AG09309 (cell line): ENCODE results near the gene MAP1B.

Experiments
- DNase-seq: peaks from one replicate; pipeline ENCODE4 v3.0.0-alpha.2; 2010; ENCODE audit warnings: low read depth
- H3K4me3 ChIP-seq: 2 replicates; pipeline ENCODE4 v1.5.1; 2011; ENCODE audit warnings: mild to moderate bottlenecking, low read depth, low read length, moderate library complexity; ENCODE audit not compliant: control insufficient read depth
- TF ChIP-seq, protein P1 (sequence below): IDR thresholded peaks from 2 replicates; pipeline ENCODE4 v1.5.1; 2011; ENCODE audit warnings: mild to moderate bottlenecking, low read depth, low read length, inconsistent platforms; ENCODE audit not compliant: insufficient read depth, control insufficient read depth; ENCODE audit errors: missing control alignments

The MAP1B gene

DNA sequence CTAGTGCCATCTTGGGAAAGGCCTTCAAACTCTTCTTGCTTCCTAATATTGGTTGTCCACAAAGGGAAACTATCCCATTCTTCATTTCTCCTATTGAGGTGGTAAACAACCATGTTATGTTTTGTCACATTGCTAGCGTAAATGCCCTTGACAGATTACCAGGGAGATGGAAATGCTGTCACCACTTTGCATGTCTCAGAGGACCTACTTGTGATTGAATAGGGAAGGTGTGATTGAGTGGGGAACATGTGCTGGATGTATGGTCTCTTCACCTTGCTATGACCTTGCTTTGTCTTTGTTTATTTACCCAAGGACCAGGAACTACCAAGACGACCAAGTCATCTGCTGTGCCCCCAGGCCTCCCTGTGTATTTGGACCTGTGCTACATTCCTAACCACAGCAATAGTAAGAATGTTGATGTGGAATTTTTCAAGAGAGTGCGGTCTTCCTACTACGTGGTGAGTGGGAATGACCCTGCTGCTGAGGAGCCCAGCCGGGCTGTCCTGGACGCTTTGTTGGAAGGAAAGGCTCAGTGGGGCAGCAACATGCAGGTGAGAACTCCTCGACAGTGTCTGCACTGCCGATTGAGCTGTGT is 96.1 kb downstream of the MAP1B start:
- no peak overlapping the region for H3K4me3 ChIP-seq
- TF ChIP-seq, protein P1, sequence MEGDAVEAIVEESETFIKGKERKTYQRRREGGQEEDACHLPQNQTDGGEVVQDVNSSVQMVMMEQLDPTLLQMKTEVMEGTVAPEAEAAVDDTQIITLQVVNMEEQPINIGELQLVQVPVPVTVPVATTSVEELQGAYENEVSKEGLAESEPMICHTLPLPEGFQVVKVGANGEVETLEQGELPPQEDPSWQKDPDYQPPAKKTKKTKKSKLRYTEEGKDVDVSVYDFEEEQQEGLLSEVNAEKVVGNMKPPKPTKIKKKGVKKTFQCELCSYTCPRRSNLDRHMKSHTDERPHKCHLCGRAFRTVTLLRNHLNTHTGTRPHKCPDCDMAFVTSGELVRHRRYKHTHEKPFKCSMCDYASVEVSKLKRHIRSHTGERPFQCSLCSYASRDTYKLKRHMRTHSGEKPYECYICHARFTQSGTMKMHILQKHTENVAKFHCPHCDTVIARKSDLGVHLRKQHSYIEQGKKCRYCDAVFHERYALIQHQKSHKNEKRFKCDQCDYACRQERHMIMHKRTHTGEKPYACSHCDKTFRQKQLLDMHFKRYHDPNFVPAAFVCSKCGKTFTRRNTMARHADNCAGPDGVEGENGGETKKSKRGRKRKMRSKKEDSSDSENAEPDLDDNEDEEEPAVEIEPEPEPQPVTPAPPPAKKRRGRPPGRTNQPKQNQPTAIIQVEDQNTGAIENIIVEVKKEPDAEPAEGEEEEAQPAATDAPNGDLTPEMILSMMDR: no peak
- DNase-seq: no peak

DNA sequence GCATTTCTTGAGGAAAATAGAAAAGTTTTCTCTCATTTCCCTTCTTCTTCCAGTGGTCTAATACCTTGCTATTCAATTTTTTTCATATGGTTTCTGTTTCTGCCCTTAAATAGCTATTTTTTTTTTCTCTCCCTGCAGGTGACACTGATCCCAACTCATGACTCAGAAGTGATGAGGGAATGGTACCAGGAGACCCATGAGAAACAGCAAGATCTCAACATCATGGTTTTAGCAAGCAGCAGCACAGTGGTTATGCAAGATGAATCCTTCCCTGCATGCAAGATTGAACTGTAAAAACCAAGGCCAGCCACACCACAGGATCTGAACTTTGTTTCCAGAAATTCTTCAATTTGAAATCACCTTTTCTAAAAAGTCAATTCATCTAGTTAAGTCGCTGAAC is 97.7 kb downstream of the MAP1B start:
- no peak for DNase-seq
- TF ChIP-seq, protein P1: no peak
- no peak overlapping the region for H3K4me3 ChIP-seq

DNA sequence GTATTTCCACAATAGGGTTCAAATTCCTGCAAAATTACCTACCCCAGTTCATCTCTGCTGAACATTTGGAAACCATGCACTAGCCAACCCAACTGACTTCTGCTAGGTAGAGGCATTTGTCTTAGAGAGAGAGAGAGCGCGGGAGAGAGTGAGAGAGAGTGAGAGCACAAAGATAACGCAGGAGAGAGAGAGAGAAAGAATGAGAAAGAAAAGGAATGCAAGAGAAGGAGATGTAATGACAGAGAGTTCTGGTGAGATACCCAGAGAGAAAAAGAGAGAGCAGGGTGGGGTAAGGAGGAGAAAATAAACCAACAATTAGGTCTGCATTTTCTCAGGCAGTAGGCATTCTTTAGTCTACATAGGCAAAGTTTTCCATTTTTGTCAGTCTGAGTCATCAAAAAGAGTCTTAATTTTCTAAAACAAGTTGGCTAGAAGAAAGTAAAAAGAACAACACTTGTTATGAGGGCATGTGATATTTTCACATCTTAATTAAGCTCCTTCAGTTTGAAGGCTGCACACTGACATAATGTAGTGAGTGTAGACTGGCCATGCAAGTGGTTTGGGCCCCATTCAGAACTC is 98.2 kb downstream of the MAP1B start:
- H3K4me3 ChIP-seq: no peak overlapping the region
- DNase-seq: no peak

DNA sequence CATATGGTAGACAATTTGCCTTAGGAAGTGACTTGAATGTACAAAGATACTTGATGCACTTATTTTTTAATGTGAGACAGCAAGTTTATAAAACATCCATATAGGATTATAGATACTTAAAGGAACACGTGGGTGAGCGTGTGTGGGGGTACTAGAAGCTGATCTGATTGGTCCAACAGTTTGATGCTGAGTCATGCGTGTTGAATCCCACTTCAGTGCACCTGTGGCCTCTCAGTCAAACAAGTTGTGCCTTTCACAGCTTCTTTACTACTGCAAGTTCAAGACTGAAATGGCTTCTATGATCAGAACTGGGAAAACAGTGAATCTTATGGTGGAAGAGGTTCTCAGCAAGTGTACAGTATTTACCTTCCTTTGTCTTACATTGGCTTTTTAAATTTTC is 98.9 kb downstream of the MAP1B start:
- TF ChIP-seq, protein P1: no peak
- H3K4me3 ChIP-seq: no peak overlapping the region
- DNase-seq: no peak

More for the DNA sequence above, 98.2 kb downstream of the MAP1B start:
- TF ChIP-seq, protein P1: no peak

DNA sequence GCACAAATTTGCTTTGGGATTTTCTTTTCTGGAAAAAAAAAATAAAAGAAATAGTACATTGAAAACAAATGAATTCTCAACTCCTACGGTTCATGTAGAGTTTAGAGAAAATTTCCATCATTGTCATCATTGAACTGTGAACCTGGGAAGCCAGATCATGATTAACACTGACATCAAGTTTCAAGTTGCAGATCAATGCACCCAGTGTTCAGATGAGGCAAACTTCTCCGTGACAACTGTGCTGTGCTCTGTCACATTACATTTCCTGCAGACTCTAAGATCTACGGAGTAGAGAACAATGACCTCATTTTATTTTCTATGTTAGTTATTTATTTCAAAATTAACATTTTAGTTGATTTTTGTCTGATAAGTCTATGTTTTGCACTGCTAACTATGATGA is 99.7 kb downstream of the MAP1B start:
- TF ChIP-seq, protein P1: no peak
- no peak for DNase-seq
- no peak overlapping the region for H3K4me3 ChIP-seq

DNA sequence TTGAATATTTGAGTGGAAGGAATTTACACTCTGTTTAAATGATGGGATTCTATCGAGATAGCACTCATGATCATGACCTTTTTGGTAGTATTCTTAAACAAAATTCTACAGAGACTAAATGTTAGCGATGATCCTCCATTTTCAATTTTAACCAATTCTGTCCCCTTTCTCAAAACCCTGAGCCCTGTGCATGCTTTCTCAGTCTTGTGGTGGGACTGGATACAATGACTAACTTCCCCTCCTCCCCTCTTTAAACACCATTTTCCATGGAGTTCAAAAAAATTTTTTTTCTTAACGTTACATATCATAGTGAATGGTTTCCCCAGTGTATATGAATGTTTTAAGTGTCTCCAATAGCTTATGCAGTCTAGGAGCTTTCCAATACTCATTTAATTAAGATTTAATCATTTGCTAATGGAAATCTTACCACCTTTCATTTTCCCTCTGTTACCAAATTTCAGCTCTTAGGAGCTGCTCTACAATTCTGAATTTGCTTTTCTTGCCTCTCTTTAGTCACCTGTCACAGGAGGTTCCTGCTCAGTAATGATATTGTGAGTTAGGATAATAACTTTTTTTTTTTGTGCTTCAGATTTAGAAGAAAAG is 101.2 kb downstream of the MAP1B start:
- TF ChIP-seq, protein P1: no peak
- no peak overlapping the region for H3K4me3 ChIP-seq
- no peak for DNase-seq
